Tibial nerve (tissue), 4 donors: ENCODE measurements around the gene PANK3. TPM values are rescaled to one million over a fixed set of nuclear protein-coding genes. Genes with fewer than 3 reads are reported as not detected.

Experiments
- DNase-seq, 2 donors: peaks; one replicate each; pipeline ENCODE4 v3.0.0-alpha.2; 2019; ENCODE audit warnings: low spot score in 2 of 2
- H3K27ac ChIP-seq, 4 donors: fragments of 200-600 bp; sonication (generic) in 3 of 4; one replicate each; pipeline ENCODE4 v1.5.1; 2017 to 2019; ENCODE audit warnings: mild to moderate bottlenecking in 1 of 4
- H3K27me3 ChIP-seq, 2 donors: fragments of 200-600 bp; sonication (generic) in 1 of 2; one replicate each; pipeline versions ENCODE4 v1.5.1 to v1.6.0; 2017 to 2019
- H3K36me3 ChIP-seq, 3 donors: fragments of 200-600 bp; sonication (generic); one replicate each; pipeline ENCODE4 v1.5.1; 2018 to 2019
- H3K4me1 ChIP-seq, 4 donors: fragments of 200-600 bp; sonication (generic) in 3 of 4; one replicate each; pipeline ENCODE4 v1.5.1; 2017 to 2019
- H3K4me3 ChIP-seq, 4 donors: fragments of 200-600 bp; sonication (generic) in 3 of 4; one replicate each; pipeline ENCODE4 v1.5.1; 2017 to 2019; ENCODE audit warnings: mild to moderate bottlenecking in 1 of 4, moderate library complexity in 1 of 4
- H3K9me3 ChIP-seq, 4 donors: fragments of 200-600 bp; sonication (generic) in 3 of 4; one replicate each; pipeline ENCODE4 v1.5.1; 2017 to 2019
- EP300 ChIP-seq, 2 donors: sonication (generic); formaldehyde crosslinking; IDR thresholded peaks; one replicate each; pipeline ENCODE4 v1.6.1; 2017; ENCODE audit warnings: antibody characterized with exemption in 2 of 2, mild to moderate bottlenecking in 1 of 2
- POLR2A ChIP-seq, 2 donors: fragments of 450-650 bp; IDR thresholded peaks; one replicate each; pipeline ENCODE4 v1.6.1; 2017; ENCODE audit warnings: antibody characterized with exemption in 2 of 2, mild to moderate bottlenecking in 2 of 2, moderate library complexity in 2 of 2
- WGBS, 2 donors: methylation state at CpG; one replicate each; pipeline ENCODE4 v1.1.5; 2018; 5-methylcytosine and 5-hydroxymethylcytosine counted together
- total RNA-seq, 4 donors: library from RNA; depleted of rRNA; stranded (reverse); fragments of >200 nt; gene quantifications; one replicate each; pipeline ENCODE4 v1.1.0, GENCODE V29; 2016
- TF ChIP-seq, protein P1 (sequence below), 5 experiments: fragments of 200-600 bp in 3 of 5; fragments of 450-650 bp in 2 of 5; sonication (generic) in 3 of 5; IDR thresholded peaks; one replicate each; pipeline ENCODE4 v1.5.1; 2016 to 2019; ENCODE audit warnings: antibody characterized with exemption in 5 of 5, mild to moderate bottlenecking in 3 of 5, moderate library complexity in 2 of 5

PANK3 gene
- total RNA-seq, 4 donors from 2014 or later: 26.9 to 46.3 (median 31.6) TPM

- H3K27ac ChIP-seq: no peak overlapping the region
- no peaks in the 10 kb centered on the region for H3K4me1 ChIP-seq
- H3K27me3 ChIP-seq: no peaks in the 10 kb centered on the region
- H3K36me3 ChIP-seq: no peaks in the 10 kb centered on the region
- H3K4me3 ChIP-seq: no peak overlapping the region
- TF ChIP-seq, protein P1, sequence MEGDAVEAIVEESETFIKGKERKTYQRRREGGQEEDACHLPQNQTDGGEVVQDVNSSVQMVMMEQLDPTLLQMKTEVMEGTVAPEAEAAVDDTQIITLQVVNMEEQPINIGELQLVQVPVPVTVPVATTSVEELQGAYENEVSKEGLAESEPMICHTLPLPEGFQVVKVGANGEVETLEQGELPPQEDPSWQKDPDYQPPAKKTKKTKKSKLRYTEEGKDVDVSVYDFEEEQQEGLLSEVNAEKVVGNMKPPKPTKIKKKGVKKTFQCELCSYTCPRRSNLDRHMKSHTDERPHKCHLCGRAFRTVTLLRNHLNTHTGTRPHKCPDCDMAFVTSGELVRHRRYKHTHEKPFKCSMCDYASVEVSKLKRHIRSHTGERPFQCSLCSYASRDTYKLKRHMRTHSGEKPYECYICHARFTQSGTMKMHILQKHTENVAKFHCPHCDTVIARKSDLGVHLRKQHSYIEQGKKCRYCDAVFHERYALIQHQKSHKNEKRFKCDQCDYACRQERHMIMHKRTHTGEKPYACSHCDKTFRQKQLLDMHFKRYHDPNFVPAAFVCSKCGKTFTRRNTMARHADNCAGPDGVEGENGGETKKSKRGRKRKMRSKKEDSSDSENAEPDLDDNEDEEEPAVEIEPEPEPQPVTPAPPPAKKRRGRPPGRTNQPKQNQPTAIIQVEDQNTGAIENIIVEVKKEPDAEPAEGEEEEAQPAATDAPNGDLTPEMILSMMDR (IDR thresholded peaks at IDR 0.05): no peak
- TF ChIP-seq POLR2A (IDR thresholded peaks at IDR 0.05) (no peak), EP300 (IDR thresholded peaks at IDR 0.05) (no peak)
- no peaks in the 10 kb centered on the region for H3K9me3 ChIP-seq
- DNase-seq: no peak
Measured at GRCh38 chr5:168603746-168604145, 24.6 kb upstream of the PANK3 start.

DNA sequence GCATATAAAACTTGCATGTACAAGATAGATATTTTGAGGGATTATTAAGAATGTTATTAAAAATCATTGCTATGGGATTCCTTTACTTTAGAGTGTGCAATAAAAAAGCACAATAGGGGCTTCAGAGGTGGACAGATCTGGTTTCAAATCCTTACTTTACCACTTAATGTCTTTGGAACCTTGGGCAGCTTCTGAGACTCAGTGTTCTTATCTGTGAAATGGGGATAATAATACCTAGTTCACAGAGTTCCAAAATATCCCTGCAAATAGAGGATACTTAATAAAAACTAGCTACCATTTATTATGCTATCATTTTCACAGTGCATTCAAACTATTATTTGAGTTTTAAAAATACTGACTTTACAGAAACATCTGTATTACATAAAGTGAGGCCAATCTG lies 23.3 kb upstream of the PANK3 start:
- TF ChIP-seq, protein P1 (IDR thresholded peaks at IDR 0.05): no peak
- TF ChIP-seq EP300 (IDR thresholded peaks at IDR 0.05): no peak
- no peak for TF ChIP-seq POLR2A (IDR thresholded peaks at IDR 0.05)
- Histone ChIP-seq H3K36me3 (no peaks in the 10 kb centered on the region), H3K4me3 (no peak overlapping the region), H3K27me3 (no peaks in the 10 kb centered on the region), H3K27ac (no peak overlapping the region), H3K9me3 (no peaks in the 10 kb centered on the region), H3K4me1 (no peaks in the 10 kb centered on the region)
- DNase-seq: no peak

GRCh38 chr5:168601972-168602371 lies 22.8 kb upstream of the PANK3 start:
- H3K4me1 ChIP-seq: no peaks in the 10 kb centered on the region
- no peaks in the 10 kb centered on the region for H3K36me3 ChIP-seq
- no peaks in the 10 kb centered on the region for H3K9me3 ChIP-seq
- no peak overlapping the region for H3K27ac ChIP-seq
- DNase-seq: no peak
- TF ChIP-seq EP300 (IDR thresholded peaks at IDR 0.05): no peak
- TF ChIP-seq, protein P1 (IDR thresholded peaks at IDR 0.05): no peak
- TF ChIP-seq POLR2A (IDR thresholded peaks at IDR 0.05): no peak
- H3K4me3 ChIP-seq: no peak overlapping the region
- 50 to 59% methylated on average over 2 of the region's 2 CpGs for WGBS, 2 donors
- H3K27me3 ChIP-seq: no peaks in the 10 kb centered on the region

- WGBS, 2 donors: 54 to 60% methylated on average over 3 of the region's 3 CpGs
- H3K27me3 ChIP-seq: no peaks in the 10 kb centered on the region
Measured at GRCh38 chr5:168600409-168600808, 21.2 kb upstream of the PANK3 start.

GRCh38 chr5:168599826-168600225 lies 20.7 kb upstream of the PANK3 start:
- Histone ChIP-seq H3K9me3 (no peaks in the 10 kb centered on the region), H3K27me3 (no peaks in the 10 kb centered on the region), H3K27ac (no peak overlapping the region), H3K36me3 (no peaks in the 10 kb centered on the region), H3K4me3 (no peak overlapping the region), H3K4me1 (no peaks in the 10 kb centered on the region)
- WGBS, 2 donors: 86 to 92% methylated on average over 10 of the region's 10 CpGs
- TF ChIP-seq, protein P1 (IDR thresholded peaks at IDR 0.05): no peak
- TF ChIP-seq EP300 (IDR thresholded peaks at IDR 0.05): no peak
- no peak for TF ChIP-seq POLR2A (IDR thresholded peaks at IDR 0.05)
- no peak for DNase-seq

More at GRCh38 chr5:168600409-168600808, 21.2 kb upstream of the PANK3 start:
- no peaks in the 10 kb centered on the region for H3K36me3 ChIP-seq
- no peaks in the 10 kb centered on the region for H3K4me1 ChIP-seq
- H3K9me3 ChIP-seq: no peaks in the 10 kb centered on the region
- H3K4me3 ChIP-seq: no peak overlapping the region
- H3K27ac ChIP-seq: no peak overlapping the region
- DNase-seq: no peak
- TF ChIP-seq POLR2A (IDR thresholded peaks at IDR 0.05) (no peak), EP300 (IDR thresholded peaks at IDR 0.05) (no peak)
- TF ChIP-seq, protein P1 (IDR thresholded peaks at IDR 0.05): no peak
